Activated T-helper 1 cell treated with anti-CD3 and anti-CD28 coated beads, Interleukin-2, amount 50 U/mL, for 16 hours (primary cell): Measurements from ENCODE around the gene PCDH9.
"Not testable (repeated sequence)": the region's sequence is repeated elsewhere in the genome, so short reads cannot be mapped to it uniquely, and the experiment has no call there.

ENCODE experiments used
- DNase-seq, 2 donors: peaks; one replicate each; pipeline ENCODE4 v3.0.0-alpha.2; 2020; ENCODE audit warnings: low read depth in 1 of 2, low spot score in 1 of 2

PCDH9 gene

DNA sequence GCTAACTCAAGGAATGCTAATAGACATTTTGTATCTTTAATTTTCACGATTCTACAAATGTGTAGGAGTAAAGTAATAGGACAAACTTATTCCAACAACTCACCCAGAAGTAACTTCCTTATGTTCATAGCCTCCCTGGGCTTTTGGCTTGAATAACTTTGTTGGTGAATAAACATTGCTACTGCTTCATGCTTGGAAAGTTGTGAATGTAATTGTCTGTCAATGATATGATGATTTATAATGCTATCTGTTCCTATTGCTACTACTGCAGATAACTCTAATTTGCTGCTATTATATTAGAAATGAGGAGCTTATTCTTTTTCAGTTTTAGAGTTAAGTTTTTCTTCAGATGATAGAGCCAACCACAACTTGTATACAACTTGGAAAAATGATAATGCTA is 307.7 kb downstream of the PCDH9 start:
- DNase-seq = no peak

DNA sequence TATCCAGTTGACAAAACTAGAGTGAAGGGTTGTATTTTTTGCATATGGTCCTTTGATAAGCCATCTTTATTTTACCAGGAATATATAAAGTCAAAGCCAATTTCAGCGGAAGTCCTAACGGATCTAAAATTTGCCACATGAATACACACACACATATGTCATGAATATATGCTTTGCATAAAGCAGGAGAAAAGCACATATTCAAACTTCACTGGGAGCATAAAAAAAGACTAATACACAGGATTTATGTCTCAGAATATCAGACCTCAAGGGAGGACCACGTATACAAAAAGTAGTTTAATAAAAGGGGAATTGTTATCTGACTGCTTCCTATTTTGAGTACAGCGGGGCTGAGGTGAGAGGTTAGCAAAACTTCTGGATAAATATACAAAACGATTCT is 308.7 kb downstream of the PCDH9 start:
- no peak for DNase-seq

DNA sequence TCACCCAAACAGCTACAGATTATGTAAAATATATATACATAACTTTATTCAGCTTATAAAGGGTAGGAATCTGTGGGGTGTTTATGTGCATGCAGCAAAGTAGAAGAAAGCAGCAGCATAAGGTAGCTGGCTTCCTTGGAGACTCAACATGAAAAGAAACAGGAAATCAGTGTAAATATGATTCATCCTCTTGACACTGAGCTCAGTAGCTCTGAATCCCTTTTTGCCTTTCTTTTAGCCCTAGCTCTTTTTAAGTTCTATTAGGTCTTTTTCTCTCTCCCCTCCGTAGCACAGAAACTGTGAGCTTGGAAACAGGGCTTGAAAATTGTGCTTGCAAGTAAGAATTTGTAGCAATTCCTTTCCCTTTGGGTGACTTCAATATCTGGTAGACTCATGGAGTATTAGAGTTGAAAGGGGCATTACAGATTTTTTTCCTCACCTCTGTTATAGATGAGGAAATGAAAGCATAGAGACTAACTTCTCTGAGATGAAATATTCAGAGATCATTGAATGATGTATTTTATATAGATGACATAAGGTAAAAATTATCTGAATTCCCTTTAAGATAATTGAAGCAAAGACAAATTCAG is 314.4 kb downstream of the PCDH9 start:
- DNase-seq = no peak

DNA sequence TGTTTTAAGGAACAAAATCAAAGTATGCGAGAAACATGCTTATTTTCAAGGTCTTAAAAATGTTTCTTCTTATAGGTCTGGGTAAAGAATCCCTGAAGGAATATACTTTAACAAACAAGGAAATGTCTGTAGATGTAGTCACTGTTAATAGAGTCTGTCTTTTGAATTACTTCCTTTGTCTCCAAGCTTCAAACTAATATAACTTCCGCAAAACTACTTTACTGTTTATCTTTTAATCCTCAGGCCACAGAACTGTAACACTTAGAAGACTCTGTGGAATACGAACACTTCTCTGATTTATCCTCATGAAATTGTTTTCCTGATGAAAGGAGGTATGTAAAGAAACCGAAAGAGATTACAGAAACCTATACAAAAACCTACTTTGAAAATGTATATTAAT is 316.0 kb downstream of the PCDH9 start:
- DNase-seq = no peak

DNA sequence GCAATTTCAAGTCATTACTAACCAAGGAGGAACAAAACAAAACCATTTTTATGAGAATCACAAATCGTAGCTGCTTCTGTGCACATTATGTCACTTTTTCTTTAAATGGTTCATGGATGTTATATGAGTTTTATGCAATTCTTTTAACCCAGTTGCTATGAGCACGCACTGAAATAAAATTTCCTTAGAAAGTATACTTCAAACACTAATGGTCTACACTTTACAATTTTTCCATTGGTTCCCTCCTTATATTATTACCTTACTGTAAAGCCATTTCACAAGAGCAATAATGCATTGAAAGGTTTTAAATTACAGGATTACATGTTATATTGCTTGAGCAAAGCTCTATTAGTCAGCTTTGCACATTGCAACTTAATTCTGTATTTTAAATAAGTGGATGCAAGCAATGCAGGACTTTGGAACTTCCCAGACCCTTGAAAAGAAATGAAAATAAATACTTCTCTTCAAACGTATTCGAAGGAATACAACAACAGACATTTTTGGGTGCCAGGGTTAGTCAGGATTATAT is 318.7 kb downstream of the PCDH9 start:
- DNase-seq = no peak

DNA sequence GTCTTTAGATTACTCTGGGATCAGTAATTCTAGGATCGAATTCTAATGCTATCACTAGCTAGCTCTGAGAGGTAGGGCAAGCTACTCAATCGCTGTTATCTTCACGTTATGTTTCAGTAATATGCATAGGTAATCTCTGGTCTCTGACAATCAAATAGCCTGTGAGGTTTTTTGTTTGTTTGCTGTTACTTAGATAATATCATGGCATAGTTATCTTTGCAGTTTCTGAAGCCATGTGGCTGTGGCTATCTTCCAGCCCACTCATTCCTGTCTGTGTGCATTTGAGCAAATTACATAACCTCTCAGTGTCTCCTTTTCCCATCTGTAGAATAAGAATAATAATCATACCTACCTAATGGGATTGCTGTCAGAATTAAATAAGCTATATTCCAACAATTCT is 330.2 kb downstream of the PCDH9 start:
- DNase-seq = no peak

DNA sequence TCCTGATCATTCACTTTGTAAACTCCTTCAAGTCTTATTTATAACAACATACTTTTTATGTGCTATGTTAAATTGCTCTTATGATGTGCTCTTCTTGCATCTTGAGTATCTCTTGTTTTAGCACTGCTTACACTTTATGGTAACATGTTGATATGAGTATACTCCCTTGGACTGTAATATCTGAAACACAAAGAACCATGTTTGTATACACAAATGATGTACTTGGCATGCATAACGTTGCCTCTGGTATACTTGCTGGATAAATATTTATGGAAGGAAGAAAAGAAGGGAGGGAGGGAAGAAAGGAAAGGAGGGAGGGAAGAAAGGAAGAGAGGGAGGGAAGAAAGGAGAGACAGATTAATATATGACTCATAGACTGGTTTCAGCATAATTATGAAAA is 333.2 kb downstream of the PCDH9 start:
- DNase-seq = no peak

DNA sequence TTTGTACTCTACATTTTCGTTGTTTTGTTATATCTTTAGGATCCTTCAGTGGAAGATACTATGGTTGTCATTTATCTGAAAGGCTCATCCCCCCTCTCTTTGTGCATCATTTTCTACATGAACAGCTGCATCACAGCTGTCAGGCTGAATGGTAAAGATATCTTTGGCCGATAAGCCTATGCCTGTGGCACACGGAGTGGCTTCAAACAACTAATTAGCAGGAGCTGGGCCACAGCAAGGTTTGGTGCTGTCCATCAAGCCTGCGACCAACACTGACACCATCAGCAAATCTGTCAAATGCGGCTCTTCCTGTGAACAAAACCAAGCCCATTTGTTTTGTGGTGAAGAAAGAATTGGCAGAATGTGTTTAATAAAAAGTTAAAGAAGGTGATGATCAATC is 334.4 kb downstream of the PCDH9 start:
- no peak for DNase-seq

DNA sequence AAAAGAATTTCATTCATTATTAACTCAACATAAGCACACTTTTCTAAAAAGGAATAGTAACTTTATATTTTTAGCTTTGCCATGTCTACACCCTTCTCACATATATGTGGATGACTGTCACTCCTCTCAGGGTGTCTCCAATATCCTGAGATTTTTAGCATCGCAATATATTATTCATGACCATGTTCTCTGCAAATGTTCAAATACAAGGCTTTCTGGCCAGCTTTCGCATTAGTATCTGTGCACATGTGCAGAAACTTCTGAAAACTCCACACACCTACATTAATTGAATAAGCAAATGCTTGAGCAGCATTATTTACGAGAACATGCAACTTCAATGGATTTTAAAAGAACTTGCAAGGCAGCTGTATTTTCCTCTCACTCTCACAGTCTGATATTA is 334.8 kb downstream of the PCDH9 start:
- no peak for DNase-seq

DNA sequence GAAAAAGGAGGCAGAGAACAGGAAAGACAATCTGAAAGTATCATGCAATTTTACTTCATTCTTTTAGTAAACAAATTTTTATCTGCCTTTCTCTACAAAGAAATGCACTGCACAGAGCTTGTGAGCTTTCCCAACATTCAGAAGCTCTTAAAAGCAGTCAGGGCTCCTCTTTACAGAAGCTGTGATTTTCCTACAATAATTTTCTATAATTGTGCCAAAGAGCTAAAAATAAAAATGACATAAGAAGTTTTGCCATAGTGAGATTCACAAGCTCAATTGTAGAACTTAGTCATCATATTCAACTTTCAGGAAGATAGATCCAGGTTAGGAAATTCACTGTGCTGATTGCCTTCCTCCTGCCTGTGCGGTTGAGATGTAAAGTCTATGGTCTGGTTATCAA is 341.4 kb downstream of the PCDH9 start:
- no peak for DNase-seq

DNA sequence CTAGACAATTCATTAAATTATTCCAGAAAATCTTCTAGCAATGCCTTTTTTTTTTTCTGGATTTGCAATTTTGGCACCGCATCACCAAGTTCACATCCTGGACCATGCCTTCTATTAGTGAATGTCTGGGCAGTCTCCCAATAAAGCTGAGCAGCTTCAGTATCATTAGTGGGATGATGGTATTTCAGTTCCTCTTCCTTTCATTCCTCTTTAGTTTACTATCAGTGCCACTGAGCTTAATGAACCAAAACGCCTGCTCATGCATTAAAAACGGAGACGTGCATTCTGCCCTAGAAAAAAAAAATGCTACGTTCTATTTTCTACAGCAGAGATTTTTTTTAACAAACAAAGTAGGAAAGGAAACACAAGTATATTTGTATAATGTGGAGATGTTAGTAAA is 343.0 kb downstream of the PCDH9 start:
- no peak for DNase-seq

DNA sequence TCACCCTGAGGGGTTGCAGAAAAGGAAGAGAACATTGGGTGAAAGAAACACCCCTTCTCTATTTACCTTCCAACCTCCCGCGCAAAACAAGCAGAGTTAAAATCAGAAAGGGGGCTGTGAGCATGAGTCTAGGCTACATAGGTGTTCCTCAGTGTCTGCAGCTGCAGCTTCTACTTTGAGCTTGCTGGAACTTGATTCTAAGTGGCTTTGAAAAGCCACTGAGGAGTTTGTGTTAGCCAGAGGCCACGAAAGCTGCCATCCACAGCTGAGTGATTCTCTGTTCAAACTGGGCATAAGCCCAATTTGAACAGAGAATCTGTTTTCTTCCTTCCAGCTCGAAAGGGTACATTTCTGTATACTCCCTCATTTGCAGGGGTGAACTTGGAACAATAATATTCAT is 343.9 kb downstream of the PCDH9 start:
- no peak for DNase-seq

DNA sequence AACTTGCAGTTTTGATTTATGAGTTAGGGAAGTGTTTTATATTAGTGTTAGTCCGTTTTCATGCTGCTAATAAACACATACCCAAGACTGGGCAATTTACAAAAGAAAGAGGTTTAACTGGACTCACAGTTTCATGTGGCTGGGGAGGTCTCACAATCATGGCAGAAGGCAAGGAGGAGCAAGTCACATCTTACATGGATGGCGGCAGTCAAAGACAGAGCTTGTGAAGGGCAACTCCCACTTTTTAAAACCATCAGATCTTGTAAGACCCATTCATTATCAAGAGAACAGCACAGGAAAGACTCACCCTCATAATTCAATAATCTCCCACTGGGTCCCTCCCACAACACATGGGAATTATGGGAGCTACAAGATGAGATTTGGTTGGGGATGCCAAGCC is 349.0 kb downstream of the PCDH9 start:
- not testable (repeated sequence) for DNase-seq

DNA sequence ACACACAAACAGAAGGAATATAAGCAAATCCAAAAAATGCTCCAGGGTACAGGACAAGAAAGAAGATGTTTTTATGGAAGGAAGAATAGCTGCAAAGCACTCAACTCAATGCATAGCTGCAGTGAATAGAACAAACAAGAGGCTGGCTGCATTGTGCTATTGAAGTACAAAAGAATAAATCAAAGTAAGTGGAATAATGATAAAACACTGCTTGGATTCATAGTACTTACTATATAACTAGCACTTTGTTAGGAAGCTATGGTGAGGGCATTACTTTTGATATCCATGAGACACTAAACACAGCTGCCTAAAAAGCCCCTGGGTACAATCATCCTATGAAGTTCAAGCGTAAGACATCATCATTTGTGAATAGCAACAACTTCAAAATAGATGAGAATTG is 350.1 kb downstream of the PCDH9 start:
- no peak for DNase-seq

DNA sequence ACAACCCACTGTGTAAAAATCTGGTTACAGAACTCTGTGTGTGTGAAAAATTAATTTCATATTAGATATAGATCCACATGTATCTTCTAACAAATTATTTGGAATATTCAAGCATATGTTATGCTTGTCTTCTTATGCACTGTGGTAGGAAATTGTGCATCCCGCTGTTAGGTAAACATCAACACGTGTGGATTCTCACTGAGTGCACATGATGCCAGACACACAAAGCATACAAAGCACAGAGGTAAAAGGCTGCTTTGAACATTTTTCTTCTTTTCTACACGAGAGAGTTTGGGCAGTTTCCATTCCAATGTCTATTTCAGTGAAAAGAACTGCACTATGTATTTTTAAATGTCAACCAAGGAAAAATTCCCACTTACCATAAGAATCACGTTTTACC is 354.9 kb downstream of the PCDH9 start:
- no peak for DNase-seq

DNA sequence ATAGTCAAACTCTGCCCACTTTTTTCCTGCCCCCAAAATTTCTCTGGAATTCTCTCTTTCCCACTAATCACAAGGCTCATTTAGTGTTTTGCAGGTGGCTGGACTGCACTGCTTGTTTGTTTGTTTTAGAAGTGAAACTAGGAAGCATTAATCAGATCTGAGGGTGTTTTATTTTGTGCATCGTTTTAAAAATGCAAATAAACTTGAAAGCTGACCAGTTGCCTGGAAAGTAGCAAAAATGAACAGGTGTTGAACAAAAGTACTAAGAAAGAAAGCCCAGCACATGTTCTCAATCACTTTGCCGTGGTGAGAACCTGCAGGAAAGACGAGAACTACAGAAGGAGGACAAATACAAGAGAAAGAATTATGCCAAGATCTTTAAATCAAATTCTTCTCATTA is 365.5 kb downstream of the PCDH9 start:
- DNase-seq = no peak

DNA sequence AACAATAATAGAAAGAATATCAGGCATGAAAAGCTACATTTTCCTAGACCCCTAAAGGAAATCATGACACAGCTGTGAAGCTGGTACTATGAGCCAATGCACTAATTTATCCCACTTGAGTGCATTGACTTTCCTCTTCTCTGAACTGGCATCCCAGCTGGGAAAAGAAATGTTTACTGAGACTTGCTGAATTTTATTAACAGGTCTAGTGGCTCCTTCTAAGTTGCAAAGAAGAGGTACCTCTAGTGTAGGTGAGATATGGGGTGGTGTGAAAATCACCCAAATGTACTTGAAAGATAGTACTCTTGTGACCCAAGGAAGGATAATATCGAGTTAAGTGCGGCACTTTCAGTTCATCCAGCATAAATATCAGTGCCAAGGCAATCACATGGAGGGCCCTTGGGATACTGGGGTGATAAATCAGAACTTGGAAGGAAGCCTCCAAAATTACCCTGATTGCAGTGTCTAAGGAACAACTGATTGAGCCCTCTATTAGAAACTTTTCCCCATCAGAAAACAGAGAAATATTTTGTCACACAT is 369.2 kb downstream of the PCDH9 start:
- no peak for DNase-seq

DNA sequence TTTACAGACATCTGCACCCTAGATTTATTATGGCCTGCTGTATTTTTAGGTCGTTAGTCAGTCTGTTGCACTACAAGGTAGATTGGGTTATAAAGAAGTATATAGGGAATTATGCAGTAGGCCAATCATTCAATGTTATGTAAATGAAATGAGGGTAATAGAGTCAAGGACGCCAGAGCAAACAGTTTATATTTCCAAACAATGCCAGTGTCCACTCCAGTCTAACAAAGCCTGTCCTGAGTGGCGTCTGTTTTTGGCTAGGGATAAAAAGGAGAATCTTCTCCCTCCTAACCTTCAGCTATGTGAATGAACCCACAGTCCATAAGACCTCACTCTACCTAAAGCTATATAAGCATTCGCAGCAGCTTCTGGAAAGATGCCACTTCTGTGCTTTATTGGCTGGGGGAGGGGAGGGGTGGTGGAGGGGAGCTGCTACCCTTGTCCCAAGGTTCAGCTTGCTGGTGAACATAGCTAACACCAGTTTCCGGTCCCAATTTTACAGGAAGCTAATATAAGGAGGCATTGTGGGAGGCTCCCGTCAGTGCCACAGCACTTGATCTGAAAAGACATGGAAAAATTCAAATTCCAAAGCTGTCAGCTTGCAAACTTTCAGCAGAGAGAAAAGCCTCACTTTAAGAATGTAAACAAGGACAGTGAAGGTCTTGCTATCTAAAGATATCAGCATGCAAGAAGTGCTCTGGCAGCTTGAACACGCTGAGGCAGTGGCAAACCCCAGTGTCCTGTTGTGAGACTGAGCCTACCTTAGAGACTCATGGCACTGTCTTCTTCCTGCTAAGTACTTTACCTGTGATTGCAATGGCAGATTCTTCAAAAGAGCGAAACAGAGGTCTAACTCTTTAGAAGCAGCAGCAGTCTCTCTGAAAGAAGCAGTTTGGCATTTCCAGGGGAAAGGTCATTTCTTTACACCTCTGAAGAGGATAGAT is 369.9 kb downstream of the PCDH9 start:
- DNase-seq = no peak

DNA sequence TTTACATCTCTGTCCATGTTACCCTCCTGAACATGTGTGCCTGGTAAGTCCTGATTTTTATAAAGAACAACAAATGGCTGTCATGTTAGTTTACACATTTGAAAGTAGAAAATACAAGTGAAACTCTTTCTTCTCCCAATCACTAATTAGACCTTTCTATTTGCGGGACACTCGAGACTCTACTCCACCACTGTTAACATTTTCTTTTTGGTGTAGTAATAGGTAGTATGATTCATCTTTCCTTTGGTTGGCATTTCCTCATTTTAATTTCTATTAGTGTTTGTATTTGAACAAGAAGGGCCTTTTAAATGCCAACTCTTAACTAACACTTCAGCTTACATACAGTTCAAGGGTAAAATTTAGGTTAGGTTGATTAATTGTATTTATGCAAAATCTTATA is 371.1 kb downstream of the PCDH9 start:
- no peak for DNase-seq

DNA sequence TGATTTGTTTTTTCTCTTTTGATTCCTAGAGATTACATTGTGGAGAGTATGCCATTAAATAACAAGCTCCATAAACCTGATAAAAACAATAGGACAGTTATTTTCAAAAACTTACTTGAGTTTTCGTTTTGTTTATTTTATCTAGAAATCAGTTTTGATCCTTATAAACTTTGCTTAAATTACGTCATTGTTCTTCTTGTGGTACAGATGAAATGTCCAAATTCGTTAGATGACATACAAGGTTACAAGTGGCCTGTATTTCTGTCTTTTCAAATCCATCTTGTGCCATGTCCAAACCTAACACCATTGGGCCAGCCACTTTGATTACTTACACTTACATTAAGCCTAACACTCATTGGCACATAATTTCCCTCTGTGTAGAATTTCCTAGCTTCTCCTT is 372.0 kb downstream of the PCDH9 start:
- DNase-seq = no peak

DNA sequence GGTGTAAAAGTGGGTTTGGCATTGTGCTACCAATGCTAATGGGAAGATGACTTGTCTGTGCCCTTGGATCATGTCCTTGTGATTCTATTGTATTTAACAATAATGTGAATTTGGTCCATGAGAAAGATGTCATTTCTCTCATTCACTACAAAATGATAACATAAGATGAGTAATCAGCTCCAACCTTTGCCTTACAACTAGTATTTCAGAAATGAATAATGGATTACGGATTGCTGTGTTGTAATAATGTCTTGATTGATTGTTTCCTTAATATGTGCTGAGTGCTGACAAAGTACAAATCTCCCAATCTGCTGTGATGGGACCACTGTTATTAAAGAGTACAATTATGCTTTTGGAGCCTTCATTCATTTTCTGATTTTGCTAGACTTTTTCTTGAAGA is 375.0 kb downstream of the PCDH9 start:
- DNase-seq = no peak

DNA sequence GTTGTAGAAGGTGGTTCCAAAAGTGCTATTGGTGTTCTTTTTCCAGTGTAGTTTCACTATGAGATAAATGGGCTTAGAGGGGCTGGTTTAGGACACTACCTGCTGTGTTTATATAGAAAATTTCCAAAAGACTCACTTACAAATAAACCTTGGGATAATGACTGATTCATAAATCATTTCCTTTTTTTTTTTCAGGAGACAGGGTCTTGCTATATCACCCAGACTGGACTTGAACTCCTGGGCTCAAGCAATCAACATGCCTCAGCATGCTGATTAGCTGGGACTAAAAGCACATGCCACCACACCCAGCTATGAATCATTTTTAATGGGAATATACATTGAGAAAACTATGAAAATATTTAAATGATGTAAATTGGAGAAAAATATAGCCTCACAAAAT is 376.6 kb downstream of the PCDH9 start:
- DNase-seq = no peak
